NCI-H1048 (cell line): ENCODE measurements around the gene PPIL4.
"Not testable (repeated sequence)": the region's sequence is repeated elsewhere in the genome, so short reads cannot be mapped to it uniquely, and the experiment has no call there.

Experiments
- DNase-seq: peaks from one replicate; lab custom pipeline; 2025; lab: John Stamatoyannopoulos, UW

PPIL4 gene

GRCh38 chr6:149529650-149530049 lies 16.2 kb downstream of the PPIL4 start:
- no peak for DNase-seq

- DNase-seq: no peak
Observed at GRCh38 chr6:149515494-149515893, 30.3 kb downstream of the PPIL4 start.

- DNase-seq: no peak
Observed at GRCh38 chr6:149513915-149514314, 31.9 kb downstream of the PPIL4 start.

GRCh38 chr6:149510793-149511512 lies 34.9 kb downstream of the PPIL4 start:
- DNase-seq: no peak

GRCh38 chr6:149508485-149508884 lies 37.4 kb downstream of the PPIL4 start:
- no peak for DNase-seq

- no peak for DNase-seq
Observed at GRCh38 chr6:149503872-149504271, 42.0 kb downstream of the PPIL4 start.

GRCh38 chr6:149503276-149503675 lies 42.6 kb downstream of the PPIL4 start:
- no peak for DNase-seq

GRCh38 chr6:149501768-149502167 lies 44.1 kb downstream of the PPIL4 start:
- no peak for DNase-seq

- DNase-seq: no peak
Observed at GRCh38 chr6:149501201-149501600, 44.6 kb downstream of the PPIL4 start.

- DNase-seq: no peak
Observed at GRCh38 chr6:149500096-149500495, 45.7 kb downstream of the PPIL4 start.

- no peak for DNase-seq
Observed at GRCh38 chr6:149499066-149499465, 46.8 kb downstream of the PPIL4 start.

- no peak for DNase-seq
Observed at GRCh38 chr6:149497365-149497764, 48.5 kb downstream of the PPIL4 start.

- not testable (repeated sequence) for DNase-seq
Observed at GRCh38 chr6:149496597-149496996, 49.2 kb downstream of the PPIL4 start.

- DNase-seq: not testable (repeated sequence)
Observed at GRCh38 chr6:149495349-149496016, 50.4 kb downstream of the PPIL4 start.

GRCh38 chr6:149494810-149495209 lies 51.0 kb downstream of the PPIL4 start:
- not testable (repeated sequence) for DNase-seq

GRCh38 chr6:149493761-149494320 lies 52.0 kb downstream of the PPIL4 start:
- DNase-seq: no peak

- DNase-seq: no peak
Observed at GRCh38 chr6:149492798-149493343, 53.0 kb downstream of the PPIL4 start.

- DNase-seq: no peak
Observed at GRCh38 chr6:149489967-149490366, 55.9 kb downstream of the PPIL4 start.

- no peak for DNase-seq
Observed at GRCh38 chr6:149488815-149489214, 57.0 kb downstream of the PPIL4 start.

GRCh38 chr6:149487316-149487715 lies 58.5 kb downstream of the PPIL4 start:
- no peak for DNase-seq

- no peak for DNase-seq
Observed at GRCh38 chr6:149484733-149485700, 60.8 kb downstream of the PPIL4 start, which contains the start of gene ZC3H12D. Gene ZC3H12D, minus strand, starts transcription at chr6:149485014. Its CDS starts 10,471 bp downstream, at chr6:149474543.
